NT2/D1 (cell line): ENCODE data around the gene ISX.

Source experiments
- YY1 ChIP-seq: IDR thresholded peaks from 2 replicates; pipeline ENCODE4 v1.6.1; 2011; ENCODE audit not compliant: insufficient read length, insufficient read depth
- ZNF274 ChIP-seq: IDR thresholded peaks from 2 replicates; pipeline ENCODE4 v1.6.1; 2011; ENCODE audit warnings: mild to moderate bottlenecking, low read depth, low read length

GRCh38 chr22:35065183-35065582 lies 775 bp upstream of the ISX start:
- TF ChIP-seq YY1 (no peak), ZNF274 (no peak)
